GM12873 (cell line): ENCODE results near the gene LYPLAL1.

Experiments used
- CTCF ChIP-seq: IDR thresholded peaks from 2 replicates; pipeline ENCODE4 v1.5.1; 2012; ENCODE audit warnings: low read depth, mild to moderate bottlenecking, moderate library complexity, low read length, control low read depth; ENCODE audit not compliant: insufficient read depth; ENCODE audit errors: missing control alignments

Gene LYPLAL1

GRCh38 chr1:219232890-219233289 lies 59.2 kb downstream of the LYPLAL1 start:
- TF ChIP-seq CTCF: no peak

- no peak for TF ChIP-seq CTCF
Measured at GRCh38 chr1:219235903-219236481, 62.3 kb downstream of the LYPLAL1 start.

- no peak for TF ChIP-seq CTCF
Measured at GRCh38 chr1:219236933-219237610, 63.4 kb downstream of the LYPLAL1 start.

GRCh38 chr1:219239518-219239917 lies 65.8 kb downstream of the LYPLAL1 start:
- no peak for TF ChIP-seq CTCF

- no peak for TF ChIP-seq CTCF
Measured at GRCh38 chr1:219244864-219245263, 71.2 kb downstream of the LYPLAL1 start.

GRCh38 chr1:219247441-219247840 lies 73.8 kb downstream of the LYPLAL1 start:
- TF ChIP-seq CTCF: no peak

- no peak for TF ChIP-seq CTCF
Measured at GRCh38 chr1:219257751-219258150, 84.1 kb downstream of the LYPLAL1 start.
